Fibroblast of mammary gland (primary cell): ENCODE results near the gene WASHC4.

ENCODE experiments used
- DNase-seq: peaks from one replicate; pipeline ENCODE4 v3.0.0-alpha.2; 2010; ENCODE audit warnings: low read depth
- H3K4me3 ChIP-seq: 2 replicates; pipeline ENCODE4 v1.5.1; 2011; ENCODE audit warnings: low read depth, mild to moderate bottlenecking, low read length, moderate library complexity; ENCODE audit not compliant: control insufficient read depth
- CTCF ChIP-seq: conservative IDR thresholded peaks from 2 replicates; pipeline ENCODE4 v1.5.1; 2011; ENCODE audit warnings: low read depth, low read length, inconsistent platforms; ENCODE audit not compliant: control insufficient read depth, insufficient read depth

The WASHC4 gene

GRCh38 chr12:105214148-105214547, 106.6 kb downstream of the WASHC4 start:
- no peak for TF ChIP-seq CTCF
- H3K4me3 ChIP-seq, result no peak overlapping the region
- DNase-seq, result no peak

DNA sequence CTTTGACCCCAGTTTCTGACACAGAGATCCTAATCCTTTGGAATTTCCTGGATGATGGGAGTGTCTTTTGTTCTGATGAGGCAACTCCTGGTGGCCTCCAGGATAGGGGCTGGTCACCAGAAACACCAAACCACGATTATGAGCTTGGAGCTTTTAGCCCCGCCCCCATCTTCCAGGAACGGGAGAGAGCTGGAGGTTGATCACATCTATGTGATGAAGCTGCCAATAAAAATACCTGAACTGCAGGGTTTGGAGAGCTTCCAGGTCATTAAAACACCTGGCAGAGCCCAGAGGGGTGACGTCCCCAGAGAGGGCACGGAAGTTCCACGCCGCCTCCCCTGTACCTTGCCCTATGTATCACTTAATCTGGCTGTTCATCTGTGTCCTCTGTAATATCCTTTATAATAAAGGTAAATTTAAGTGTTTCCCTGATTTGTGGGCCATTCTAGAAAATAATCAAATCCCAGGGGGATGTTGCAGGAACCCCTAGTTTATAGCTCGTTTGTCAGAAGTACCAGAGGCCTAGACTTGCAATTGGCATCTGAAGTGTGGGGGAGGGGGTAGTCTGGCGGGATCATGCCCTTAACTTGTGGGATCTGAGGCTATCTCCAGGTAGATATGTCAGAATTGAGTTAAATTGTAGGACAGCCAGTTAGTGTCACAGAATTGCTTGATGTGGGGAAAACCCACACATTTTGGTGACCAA, 107.3 kb downstream of the WASHC4 start:
- DNase-seq, result no peak
- no peak overlapping the region for H3K4me3 ChIP-seq
- TF ChIP-seq CTCF, result no peak

DNA sequence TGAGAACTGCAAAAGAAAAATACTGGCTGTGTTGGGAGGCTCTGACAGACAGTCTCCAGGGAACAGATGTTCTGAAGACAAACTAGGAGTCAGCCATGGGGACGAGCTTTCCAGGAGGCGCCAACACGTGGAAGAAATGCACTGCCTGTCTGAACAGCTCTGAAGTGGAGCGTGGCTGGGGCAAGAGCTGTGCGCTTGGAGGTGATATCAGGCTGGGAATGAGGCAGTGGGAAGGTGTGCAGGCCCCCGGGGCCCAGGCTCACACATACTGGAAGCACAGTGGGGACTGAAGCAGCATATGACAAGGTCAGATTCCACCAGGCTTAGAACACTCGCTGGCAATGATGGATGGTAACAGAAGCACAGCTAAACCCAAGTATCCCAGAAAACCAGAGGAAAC, 110.9 kb downstream of the WASHC4 start:
- TF ChIP-seq CTCF, result no peak
- H3K4me3 ChIP-seq, result no peak overlapping the region
- DNase-seq, result no peak
